HUES48 (cell line): Measurements from ENCODE around the gene FBXW9.

Source experiments
- H3K27ac ChIP-seq: one replicate; pipeline ENCODE4 v1.7.0; 2013; ENCODE audit warnings: low read depth, low read length, inconsistent platforms
- H3K27me3 ChIP-seq: 2 replicates; pipeline ENCODE4 v1.6.1; 2013; ENCODE audit warnings: mild to moderate bottlenecking, low read length; ENCODE audit not compliant: control insufficient read depth, insufficient read depth
- H3K36me3 ChIP-seq: 2 replicates; pipeline ENCODE4 v1.6.1; 2013; ENCODE audit warnings: low read length; ENCODE audit not compliant: control insufficient read depth, insufficient read depth
- H3K4me1 ChIP-seq: 2 replicates; pipeline ENCODE4 v1.6.1; 2013; ENCODE audit warnings: mild to moderate bottlenecking, low read length; ENCODE audit not compliant: control insufficient read depth, insufficient read depth
- H3K4me3 ChIP-seq: 2 replicates; pipeline ENCODE4 v1.5.1; 2013; ENCODE audit warnings: mild to moderate bottlenecking, low read depth, low read length
- H3K9ac ChIP-seq: 2 replicates; pipeline ENCODE4 v1.6.1; 2013; ENCODE audit warnings: mild to moderate bottlenecking, low read depth, low read length, moderate library complexity
- H3K9me3 ChIP-seq: 2 replicates; pipeline ENCODE4 v1.6.1; 2013; ENCODE audit warnings: low read length; ENCODE audit not compliant: control insufficient read depth, insufficient read depth

Gene FBXW9

GRCh38 chr19:12666265-12667048 is 30.0 kb downstream of the FBXW9 start, which contains the start of the genes MAN2B1 and WDR83:
TSS of gene MAN2B1 (minus strand) at chr19:12666742. CDS start at chr19:12666701, 41 bp downstream.
TSS of gene WDR83 (plus strand) at chr19:12666807. CDS start at chr19:12669791, 2,984 bp downstream.
- Histone ChIP-seq H3K27me3 (no peaks in the 10 kb centered on the region), H3K4me1 (peaks cover 9% of the 10 kb centered on the region), H3K27ac (peak within 1 kb of the TSS; percentile 63), H3K9ac (peak within 1 kb of the TSS; percentile 46; the same call in 1 of the 2 replicates), H3K36me3 (peaks cover 20% of the 10 kb centered on the region), H3K4me3 (peak within 1 kb of the TSS; percentile 94), H3K9me3 (no peaks in the 10 kb centered on the region)

- Histone ChIP-seq H3K36me3 (peaks cover 27% of the 10 kb centered on the region), H3K27ac (no peak overlapping the region)
Observed at GRCh38 chr19:12665671-12666264, 30.7 kb downstream of the FBXW9 start.

DNA sequence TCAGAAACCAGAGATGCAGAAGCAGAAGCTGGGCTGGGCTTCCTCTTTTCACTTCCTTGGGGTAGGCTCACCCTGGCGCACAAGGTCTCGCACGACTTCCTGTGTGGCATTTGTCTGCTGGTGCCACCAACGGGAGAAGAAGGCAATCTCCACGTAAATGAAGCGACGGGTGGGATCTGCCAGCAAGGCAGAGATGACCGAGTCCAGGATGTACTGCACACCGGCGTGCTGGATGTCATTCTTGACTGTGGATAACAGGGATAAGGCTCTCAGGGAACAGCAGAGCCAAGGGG is 31.2 kb downstream of the FBXW9 start:
- Histone ChIP-seq H3K27ac (no peak overlapping the region), H3K4me3 (no peak overlapping the region), H3K27me3 (no peaks in the 10 kb centered on the region), H3K36me3 (peaks cover 27% of the 10 kb centered on the region), H3K9ac (no peak overlapping the region), H3K9me3 (no peaks in the 10 kb centered on the region), H3K4me1 (peaks cover 5% of the 10 kb centered on the region)

More at GRCh38 chr19:12665671-12666264, 30.7 kb downstream of the FBXW9 start:
- peaks cover 9% of the 10 kb centered on the region for H3K4me1 ChIP-seq
- H3K4me3 ChIP-seq: peak overlapping the region; percentile 94
- no peaks in the 10 kb centered on the region for H3K27me3 ChIP-seq
- no peaks in the 10 kb centered on the region for H3K9me3 ChIP-seq
- H3K9ac ChIP-seq: peak overlapping the region; percentile 45; the same call in 1 of the 2 replicates

DNA sequence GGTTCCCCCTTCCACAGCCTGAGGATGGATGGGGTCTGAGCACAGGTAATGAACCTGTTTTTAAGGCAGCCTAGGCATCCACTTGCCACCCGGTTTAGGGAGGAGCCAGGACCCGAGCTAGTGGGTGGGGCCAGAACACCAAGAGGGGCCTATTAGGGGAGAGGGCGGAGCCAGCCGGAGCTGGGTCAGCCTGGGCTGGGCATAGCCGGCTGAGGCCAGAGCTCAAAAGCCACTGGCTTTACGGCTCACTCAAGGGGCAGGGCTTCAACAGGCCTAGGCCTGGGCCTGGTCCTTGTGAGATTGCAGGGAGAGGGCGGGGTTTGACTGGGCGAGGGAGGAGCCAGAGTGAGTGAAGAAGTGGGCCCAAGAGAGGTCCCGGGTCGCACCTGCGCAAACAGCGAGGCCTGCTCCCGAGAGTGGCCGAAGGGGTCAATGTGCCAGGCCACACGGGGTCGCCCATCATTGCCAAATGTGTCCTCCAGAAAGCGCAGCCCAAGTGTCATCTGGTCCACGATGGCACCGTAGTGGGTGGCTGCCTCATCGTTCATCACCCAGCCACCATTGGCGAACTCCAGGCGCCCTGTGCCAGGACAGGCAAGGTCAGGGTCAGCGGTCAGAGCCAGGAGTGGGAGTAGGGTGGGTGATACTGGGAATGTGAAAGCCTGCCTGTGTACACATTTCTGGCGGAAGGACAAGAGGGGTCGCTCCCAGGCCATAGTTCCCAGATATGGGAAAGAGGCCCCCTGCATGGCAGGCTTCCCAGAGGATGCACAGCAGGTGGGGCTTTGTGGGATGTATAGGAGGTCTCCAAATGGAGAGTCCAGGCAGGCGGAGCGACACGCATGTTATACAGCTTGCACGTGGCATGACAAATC is 31.8 kb downstream of the FBXW9 start:
- Histone ChIP-seq H3K36me3 (peaks cover 31% of the 10 kb centered on the region), H3K9me3 (no peaks in the 10 kb centered on the region), H3K27ac (no peak overlapping the region), H3K4me1 (peaks cover 4% of the 10 kb centered on the region), H3K27me3 (no peaks in the 10 kb centered on the region), H3K9ac (no peak overlapping the region), H3K4me3 (no peak overlapping the region)

- H3K36me3 ChIP-seq: peaks cover 38% of the 10 kb centered on the region
- no peaks in the 10 kb centered on the region for H3K9me3 ChIP-seq
- H3K9ac ChIP-seq: no peak overlapping the region
- H3K4me3 ChIP-seq: no peak overlapping the region
- no peaks in the 10 kb centered on the region for H3K4me1 ChIP-seq
- H3K27ac ChIP-seq: no peak overlapping the region
- H3K27me3 ChIP-seq: no peaks in the 10 kb centered on the region
Observed at GRCh38 chr19:12660980-12661379, 35.5 kb downstream of the FBXW9 start.

DNA sequence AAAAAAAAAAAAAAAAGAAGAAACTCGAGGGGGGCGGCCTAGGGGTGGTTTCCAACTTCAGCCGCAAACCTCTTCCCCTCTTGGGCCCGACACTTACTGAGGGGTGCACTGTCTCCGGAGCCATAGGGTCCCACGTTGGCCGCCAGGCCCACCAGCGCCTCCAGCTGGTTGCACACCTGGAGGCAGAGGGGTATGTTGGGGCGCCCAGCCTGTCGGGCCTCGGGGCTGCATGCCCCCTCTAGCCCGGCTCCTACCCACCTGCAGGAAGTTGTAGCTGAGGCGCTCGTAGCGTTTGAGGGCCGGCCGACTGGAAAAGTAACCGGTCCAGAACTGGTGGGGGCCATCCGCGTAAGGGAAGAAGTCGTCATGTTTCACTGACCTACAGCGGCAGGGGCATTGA is 38.5 kb downstream of the FBXW9 start:
- Histone ChIP-seq H3K27ac (no peak overlapping the region), H3K4me3 (no peak overlapping the region), H3K9me3 (no peaks in the 10 kb centered on the region), H3K9ac (no peak overlapping the region), H3K36me3 (peaks cover 35% of the 10 kb centered on the region), H3K27me3 (no peaks in the 10 kb centered on the region), H3K4me1 (no peaks in the 10 kb centered on the region)

DNA sequence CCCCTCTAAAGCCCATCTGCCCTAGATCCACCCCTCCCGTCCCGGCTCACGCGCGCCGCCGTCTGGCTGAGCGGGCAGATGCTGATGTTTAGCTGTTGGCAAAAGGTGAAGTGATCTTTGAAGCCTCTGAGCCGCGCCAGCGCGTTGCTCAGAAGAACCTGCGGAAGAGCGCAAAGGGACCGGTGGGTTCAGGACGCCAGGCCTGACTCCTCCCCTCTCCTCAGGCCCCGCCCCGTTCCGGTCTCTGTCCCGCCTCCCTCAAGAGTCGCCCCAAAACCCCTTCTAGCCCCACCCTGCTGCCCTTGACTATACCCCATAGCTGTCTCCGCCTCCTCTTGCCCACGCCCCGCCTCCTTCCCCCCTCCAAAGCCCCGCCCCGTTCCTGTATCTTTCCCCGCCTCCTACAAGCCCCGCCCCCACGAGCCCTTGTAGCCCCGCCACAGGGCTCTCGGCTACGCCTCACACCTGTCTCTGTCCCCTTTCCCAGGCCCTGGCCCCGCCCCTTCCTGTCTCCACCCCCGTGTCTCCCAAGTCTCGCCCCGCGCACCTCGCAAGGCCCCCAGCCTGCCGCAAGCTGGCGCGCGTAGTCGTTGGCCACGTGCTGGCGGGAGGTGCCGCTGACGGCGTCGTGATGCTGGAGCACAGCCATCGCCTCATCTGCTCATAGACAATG is 39.4 kb downstream of the FBXW9 start:
- peaks cover 34% of the 10 kb centered on the region for H3K36me3 ChIP-seq
- H3K4me1 ChIP-seq: no peaks in the 10 kb centered on the region
- H3K9me3 ChIP-seq: no peaks in the 10 kb centered on the region
- no peak overlapping the region for H3K27ac ChIP-seq
- no peaks in the 10 kb centered on the region for H3K27me3 ChIP-seq
- H3K4me3 ChIP-seq: no peak overlapping the region
- no peak overlapping the region for H3K9ac ChIP-seq

DNA sequence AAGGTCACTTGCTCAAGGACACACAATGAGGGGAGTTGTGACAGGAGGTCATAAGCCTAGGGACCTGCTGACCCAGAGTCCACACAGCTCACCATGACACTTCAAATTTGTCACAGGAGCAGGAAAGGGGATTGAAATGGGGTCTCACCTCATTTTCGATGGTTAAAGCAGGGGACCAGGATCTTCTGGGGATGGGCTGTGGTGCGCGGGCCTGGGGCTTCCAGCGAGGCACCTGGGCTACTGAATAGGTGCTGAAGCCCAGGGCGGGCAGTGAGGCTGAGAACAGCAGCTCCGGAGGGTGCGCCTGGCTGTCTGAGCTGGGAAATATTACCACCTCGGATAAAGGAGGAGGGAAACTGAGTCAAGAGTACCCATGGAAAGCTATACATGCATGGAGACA is 40.9 kb downstream of the FBXW9 start:
- peaks cover 25% of the 10 kb centered on the region for H3K36me3 ChIP-seq
- no peak overlapping the region for H3K27ac ChIP-seq
- no peaks in the 10 kb centered on the region for H3K9me3 ChIP-seq
- H3K27me3 ChIP-seq: no peaks in the 10 kb centered on the region
- H3K9ac ChIP-seq: no peak overlapping the region
- H3K4me1 ChIP-seq: no peaks in the 10 kb centered on the region
- no peak overlapping the region for H3K4me3 ChIP-seq

DNA sequence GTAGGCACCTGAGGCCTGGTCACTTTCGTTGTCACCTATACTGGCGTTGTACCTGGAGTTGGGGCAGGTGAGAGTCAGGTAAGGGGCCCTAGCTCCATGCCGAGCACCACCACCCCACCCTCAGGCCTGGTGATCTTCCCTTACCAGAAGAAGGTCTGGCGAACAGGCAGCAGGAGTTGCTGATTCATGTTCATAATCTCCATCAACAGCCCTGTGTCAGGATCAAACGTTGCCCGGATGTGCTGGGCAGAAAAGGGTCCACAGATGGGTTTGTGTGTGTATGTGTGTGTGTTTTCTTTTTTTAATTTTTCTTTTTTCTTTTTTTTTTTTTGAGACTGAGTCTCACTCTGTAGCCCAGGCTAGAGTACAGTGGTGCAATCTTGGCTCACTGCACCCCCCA is 44.2 kb downstream of the FBXW9 start:
- Histone ChIP-seq H3K9me3 (no peaks in the 10 kb centered on the region), H3K4me1 (no peaks in the 10 kb centered on the region), H3K9ac (no peak overlapping the region), H3K27ac (no peak overlapping the region), H3K36me3 (peaks cover 21% of the 10 kb centered on the region), H3K27me3 (no peaks in the 10 kb centered on the region), H3K4me3 (no peak overlapping the region)

DNA sequence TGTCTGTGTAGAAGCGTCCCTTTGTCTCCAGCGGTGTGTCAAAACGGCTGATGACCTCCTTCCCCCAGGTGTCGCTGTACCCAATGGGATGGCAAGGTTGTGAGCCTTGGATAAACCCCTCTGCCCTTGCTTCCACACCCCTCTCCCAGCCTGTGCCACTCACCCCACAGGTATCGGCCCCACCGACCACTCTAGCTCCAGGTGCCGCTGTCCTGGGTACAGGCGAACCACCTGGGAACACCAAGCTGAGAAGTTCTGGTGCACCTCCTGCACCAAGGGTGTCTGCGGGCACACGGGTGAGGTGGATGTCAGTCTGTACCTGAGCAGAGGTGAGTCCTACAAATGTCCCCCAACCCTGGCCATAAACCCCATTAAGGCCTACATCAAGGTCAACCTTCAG is 46.5 kb downstream of the FBXW9 start:
- Histone ChIP-seq H3K36me3 (peaks cover 4% of the 10 kb centered on the region), H3K4me1 (0 out of 2 replicates have a peak, but pooled peaks cover 3% of the 10 kb centered on the region), H3K27ac (no peak overlapping the region), H3K27me3 (no peaks in the 10 kb centered on the region), H3K4me3 (no peak overlapping the region), H3K9ac (no peak overlapping the region), H3K9me3 (no peaks in the 10 kb centered on the region)
